Glutamatergic neuron (in vitro differentiated cells): ENCODE results near the gene DYNC2LI1. TPM values are rescaled to one million over a fixed set of nuclear protein-coding genes. Genes with fewer than 3 reads are reported as not detected.

Experiments
- DNase-seq: peaks from one replicate; pipeline ENCODE4 v3.0.0; 2022
- H3K27ac Mint-ChIP-seq: one replicate; pipeline ENCODE4 v1.8.0; 2020; ENCODE audit warnings: mild to moderate bottlenecking, mixed read lengths, inconsistent platforms; ENCODE audit not compliant: unreplicated experiment
- H3K27me3 Mint-ChIP-seq: one replicate; pipeline ENCODE4 v1.8.0; 2020; ENCODE audit warnings: mild to moderate bottlenecking, moderate library complexity, mixed read lengths, inconsistent platforms; ENCODE audit not compliant: unreplicated experiment
- H3K36me3 Mint-ChIP-seq: one replicate; pipeline ENCODE4 v1.8.0; 2020; ENCODE audit warnings: mild to moderate bottlenecking, mixed read lengths, inconsistent platforms; ENCODE audit not compliant: unreplicated experiment
- H3K4me1 Mint-ChIP-seq: one replicate; pipeline ENCODE4 v1.8.0; 2020; ENCODE audit warnings: mild to moderate bottlenecking, low read depth, mixed read lengths, inconsistent platforms; ENCODE audit not compliant: unreplicated experiment
- H3K4me3 Mint-ChIP-seq: one replicate; pipeline ENCODE4 v1.8.0; 2020; ENCODE audit warnings: mild to moderate bottlenecking, mixed read lengths, inconsistent platforms; ENCODE audit not compliant: unreplicated experiment
- H3K9me3 Mint-ChIP-seq: one replicate; pipeline ENCODE4 v1.8.0; 2020; ENCODE audit warnings: mild to moderate bottlenecking, moderate library complexity, mixed read lengths, inconsistent platforms; ENCODE audit not compliant: unreplicated experiment
- CTCF ChIP-seq: fragments of 200-600 bp; sonication (generic); IDR thresholded peaks from one replicate; pipeline ENCODE4 v1.5.0; 2021; ENCODE audit not compliant: partially characterized antibody, unreplicated experiment
- total RNA-seq: library from RNA; stranded (reverse); fragmentation: NEBNext Ultra II Directional; extraction: Animal tissue kit (Norgen Biotek cat#: 25700); gene quantifications from one replicate; pipeline ENCODE4 v1.2.1, GENCODE V29; 2021; ENCODE audit not compliant: unreplicated experiment

The DYNC2LI1 gene
- total RNA-seq, 1 donor from 2014 or later = 11.9 TPM

- no peak overlapping the region for H3K27ac Mint-ChIP-seq
- H3K9me3 Mint-ChIP-seq = no peaks in the 10 kb centered on the region
- DNase-seq = no peak
- no peak for TF ChIP-seq CTCF
- no peaks in the 10 kb centered on the region for H3K36me3 Mint-ChIP-seq
- peaks cover 5% of the 10 kb centered on the region for H3K4me1 Mint-ChIP-seq
- no peak overlapping the region for H3K4me3 Mint-ChIP-seq
- H3K27me3 Mint-ChIP-seq = no peaks in the 10 kb centered on the region
Observed at GRCh38 chr2:43776324-43776723, 2.5 kb downstream of the DYNC2LI1 start.

- Mint-ChIP-seq H3K27me3 (no peaks in the 10 kb centered on the region), H3K9me3 (no peaks in the 10 kb centered on the region), H3K4me3 (no peak overlapping the region), H3K36me3 (no peaks in the 10 kb centered on the region), H3K27ac (no peak overlapping the region), H3K4me1 (peaks cover 5% of the 10 kb centered on the region)
- DNase-seq = no peak
- no peak for TF ChIP-seq CTCF
Observed at GRCh38 chr2:43777306-43777926, 3.6 kb downstream of the DYNC2LI1 start.

- H3K4me1 Mint-ChIP-seq = peaks cover 5% of the 10 kb centered on the region
- no peak overlapping the region for H3K27ac Mint-ChIP-seq
- TF ChIP-seq CTCF = no peak
- no peak for DNase-seq
- H3K36me3 Mint-ChIP-seq = no peaks in the 10 kb centered on the region
- no peak overlapping the region for H3K4me3 Mint-ChIP-seq
- H3K9me3 Mint-ChIP-seq = no peaks in the 10 kb centered on the region
- H3K27me3 Mint-ChIP-seq = no peaks in the 10 kb centered on the region
Observed at GRCh38 chr2:43778233-43778632, 4.4 kb downstream of the DYNC2LI1 start.

- Mint-ChIP-seq H3K9me3 (no peaks in the 10 kb centered on the region), H3K27me3 (peaks cover 2% of the 10 kb centered on the region), H3K4me3 (no peak overlapping the region), H3K4me1 (no peaks in the 10 kb centered on the region), H3K27ac (no peak overlapping the region), H3K36me3 (no peaks in the 10 kb centered on the region)
- no peak for TF ChIP-seq CTCF
- no peak for DNase-seq
Observed at GRCh38 chr2:43787895-43788294, 14.1 kb downstream of the DYNC2LI1 start.

GRCh38 chr2:43788646-43789045, 14.8 kb downstream of the DYNC2LI1 start:
- no peak for TF ChIP-seq CTCF
- no peak overlapping the region for H3K27ac Mint-ChIP-seq

More at GRCh38 chr2:43788646-43789045, 14.8 kb downstream of the DYNC2LI1 start:
- H3K27me3 Mint-ChIP-seq = peaks cover 2% of the 10 kb centered on the region
- H3K36me3 Mint-ChIP-seq = no peaks in the 10 kb centered on the region
- no peak overlapping the region for H3K4me3 Mint-ChIP-seq
- no peaks in the 10 kb centered on the region for H3K9me3 Mint-ChIP-seq
- H3K4me1 Mint-ChIP-seq = no peaks in the 10 kb centered on the region
- no peak for DNase-seq
